ENCODE measurements around the gene LPAR3. TPM values are rescaled to one million over a fixed set of nuclear protein-coding genes. Genes with fewer than 3 reads are reported as not detected.

LPAR3 gene
- 4.1 and 4.6 TPM in 2 replicates for total RNA-seq (2014; rRNA removed; shearing (Covaris generic))

GRCh38 chr1:84892705-84893618 is at the start of gene LPAR3:
TSS of gene LPAR3 (minus strand) at chr1:84893206. CDS start at chr1:84866120, 27,086 bp downstream.
- Histone ChIP-seq H3K4me3 (peak within 1 kb of the TSS; percentile 61), H3K27ac (no peak within 1 kb of the TSS), H3K9me3 (replicated peaks) (no peaks in the 10 kb centered on the region), H3K36me3 (no peaks in the 10 kb centered on the region), H3K4me1 (no peaks in the 10 kb centered on the region), H3K27me3 (0 out of 2 replicates have a peak, but pooled peaks cover 4% of the 10 kb centered on the region)
- peak; percentile 56 to 62 for DNase-seq

- H3K9me3 ChIP-seq (replicated peaks), result 0 out of 2 replicates have a peak, but pooled peaks cover 1% of the 10 kb centered on the region
- H3K27ac ChIP-seq, result no peak overlapping the region
- no peak overlapping the region for H3K4me3 ChIP-seq
- no peaks in the 10 kb centered on the region for H3K36me3 ChIP-seq
- no peaks in the 10 kb centered on the region; the same call in 1 of the 2 replicates for H3K27me3 ChIP-seq
- DNase-seq, result no peak
- H3K4me1 ChIP-seq, result no peaks in the 10 kb centered on the region
These were observed 48.8 kb upstream of the LPAR3 start for GRCh38 chr1:84941843-84942242.

- Histone ChIP-seq H3K36me3 (no peaks in the 10 kb centered on the region), H3K27ac (no peak overlapping the region), H3K4me3 (no peak overlapping the region), H3K27me3 (no peaks in the 10 kb centered on the region; the same call in 1 of the 2 replicates), H3K4me1 (no peaks in the 10 kb centered on the region), H3K9me3 (replicated peaks) (no peaks in the 10 kb centered on the region)
- DNase-seq, result no peak
These were observed 47.5 kb upstream of the LPAR3 start for GRCh38 chr1:84940481-84940880.

- no peaks in the 10 kb centered on the region for H3K4me1 ChIP-seq
- H3K9me3 ChIP-seq (replicated peaks), result no peaks in the 10 kb centered on the region
- H3K27me3 ChIP-seq, result no peaks in the 10 kb centered on the region; the same call in 1 of the 2 replicates
- no peaks in the 10 kb centered on the region for H3K36me3 ChIP-seq
- no peak overlapping the region for H3K4me3 ChIP-seq
- DNase-seq, result no peak
- no peak overlapping the region for H3K27ac ChIP-seq
These were observed 46.8 kb upstream of the LPAR3 start for GRCh38 chr1:84939761-84940160.

- Histone ChIP-seq H3K36me3 (no peaks in the 10 kb centered on the region), H3K27me3 (no peaks in the 10 kb centered on the region; the same call in 1 of the 2 replicates), H3K4me1 (no peaks in the 10 kb centered on the region), H3K4me3 (no peak overlapping the region), H3K9me3 (replicated peaks) (no peaks in the 10 kb centered on the region), H3K27ac (no peak overlapping the region)
- no peak for DNase-seq
These were observed 46.1 kb upstream of the LPAR3 start for GRCh38 chr1:84939151-84939550.

- H3K4me3 ChIP-seq, result no peak overlapping the region
- no peaks in the 10 kb centered on the region for H3K27me3 ChIP-seq
- no peaks in the 10 kb centered on the region for H3K36me3 ChIP-seq
- no peaks in the 10 kb centered on the region for H3K4me1 ChIP-seq
- H3K27ac ChIP-seq, result no peak overlapping the region
- no peaks in the 10 kb centered on the region for H3K9me3 ChIP-seq (replicated peaks)
- DNase-seq, result peak; percentile 13 to 81
These were observed 43.3 kb upstream of the LPAR3 start for GRCh38 chr1:84936116-84936810.

GRCh38 chr1:84933011-84933611 is 40.1 kb upstream of the LPAR3 start:
- Histone ChIP-seq H3K9me3 (replicated peaks) (no peaks in the 10 kb centered on the region), H3K27me3 (no peaks in the 10 kb centered on the region), H3K4me1 (no peaks in the 10 kb centered on the region), H3K4me3 (no peak overlapping the region), H3K27ac (no peak overlapping the region), H3K36me3 (no peaks in the 10 kb centered on the region)
- no peak for DNase-seq

- no peaks in the 10 kb centered on the region for H3K36me3 ChIP-seq
- H3K27me3 ChIP-seq, result no peaks in the 10 kb centered on the region
- no peaks in the 10 kb centered on the region for H3K4me1 ChIP-seq
- H3K9me3 ChIP-seq (replicated peaks), result no peaks in the 10 kb centered on the region
- H3K27ac ChIP-seq, result no peak overlapping the region
- no peak overlapping the region for H3K4me3 ChIP-seq
- no peak for DNase-seq
These were observed 37.8 kb upstream of the LPAR3 start for GRCh38 chr1:84930831-84931230.

GRCh38 chr1:84930329-84930728 is 37.3 kb upstream of the LPAR3 start:
- Histone ChIP-seq H3K27ac (no peak overlapping the region), H3K27me3 (no peaks in the 10 kb centered on the region), H3K36me3 (no peaks in the 10 kb centered on the region), H3K4me1 (no peaks in the 10 kb centered on the region), H3K4me3 (no peak overlapping the region), H3K9me3 (replicated peaks) (no peaks in the 10 kb centered on the region)
- no peak for DNase-seq

- no peaks in the 10 kb centered on the region for H3K36me3 ChIP-seq
- H3K9me3 ChIP-seq (replicated peaks), result no peaks in the 10 kb centered on the region
- no peaks in the 10 kb centered on the region for H3K4me1 ChIP-seq
- H3K27me3 ChIP-seq, result no peaks in the 10 kb centered on the region
- no peak for DNase-seq
- H3K27ac ChIP-seq, result no peak overlapping the region
- H3K4me3 ChIP-seq, result no peak overlapping the region
These were observed 36.6 kb upstream of the LPAR3 start for GRCh38 chr1:84929581-84929980.

GRCh38 chr1:84928979-84929378 is 36.0 kb upstream of the LPAR3 start:
- H3K36me3 ChIP-seq, result no peaks in the 10 kb centered on the region
- no peak overlapping the region for H3K4me3 ChIP-seq
- no peak overlapping the region for H3K27ac ChIP-seq
- no peak for DNase-seq
- no peaks in the 10 kb centered on the region for H3K9me3 ChIP-seq (replicated peaks)
- no peaks in the 10 kb centered on the region for H3K27me3 ChIP-seq
- no peaks in the 10 kb centered on the region for H3K4me1 ChIP-seq

GRCh38 chr1:84923317-84923716 is 30.3 kb upstream of the LPAR3 start:
- H3K27ac ChIP-seq, result no peak overlapping the region
- no peaks in the 10 kb centered on the region for H3K4me1 ChIP-seq
- no peak for DNase-seq

GRCh38 chr1:84920159-84920558 is 27.2 kb upstream of the LPAR3 start:
- no peak overlapping the region for H3K27ac ChIP-seq
- no peaks in the 10 kb centered on the region for H3K36me3 ChIP-seq
- H3K27me3 ChIP-seq, result no peaks in the 10 kb centered on the region
- no peaks in the 10 kb centered on the region for H3K4me1 ChIP-seq
- DNase-seq, result no peak
- H3K9me3 ChIP-seq (replicated peaks), result no peaks in the 10 kb centered on the region
- H3K4me3 ChIP-seq, result no peak overlapping the region

More at GRCh38 chr1:84923317-84923716, 30.3 kb upstream of the LPAR3 start:
- Histone ChIP-seq H3K36me3 (no peaks in the 10 kb centered on the region), H3K4me3 (no peak overlapping the region), H3K27me3 (no peaks in the 10 kb centered on the region), H3K9me3 (replicated peaks) (no peaks in the 10 kb centered on the region)

GRCh38 chr1:84919461-84919970 is 26.5 kb upstream of the LPAR3 start:
- no peaks in the 10 kb centered on the region for H3K9me3 ChIP-seq (replicated peaks)
- DNase-seq, result no peak
- no peaks in the 10 kb centered on the region for H3K36me3 ChIP-seq
- no peaks in the 10 kb centered on the region for H3K4me1 ChIP-seq
- H3K27me3 ChIP-seq, result no peaks in the 10 kb centered on the region
- H3K4me3 ChIP-seq, result no peak overlapping the region
- H3K27ac ChIP-seq, result no peak overlapping the region

Measured in SJCRH30 (cell line).